ENCODE measurements around the gene ME2.
"Not testable (repeated sequence)": the region's sequence is repeated elsewhere in the genome, so short reads cannot be mapped to it uniquely, and the experiment has no call there.

Gene ME2

GRCh38 chr18:50862401-50862800 is 16.5 kb upstream of the ME2 start:
- DNase-seq: no peak

GRCh38 chr18:50863840-50864375 is 15.0 kb upstream of the ME2 start:
- DNase-seq: no peak

- peak in 1 of 3 experiments; percentile 39 for DNase-seq
Measured at GRCh38 chr18:50866765-50867164, 12.2 kb upstream of the ME2 start.

- DNase-seq: peak; percentile 53 to 62 (median 53)
Measured at GRCh38 chr18:50869150-50869549, 9.8 kb upstream of the ME2 start.

- DNase-seq: no peak
Measured at GRCh38 chr18:50870138-50870845, 8.6 kb upstream of the ME2 start.

- DNase-seq: no peak
Measured at GRCh38 chr18:50871846-50872245, 7.1 kb upstream of the ME2 start.

- DNase-seq: no peak
Measured at GRCh38 chr18:50875966-50876536, 2.9 kb upstream of the ME2 start.

- no peak for DNase-seq
Measured at GRCh38 chr18:50877545-50878265, 1.2 kb upstream of the ME2 start.

GRCh38 chr18:50879302-50880118 is 592 bp downstream of the ME2 start:
- DNase-seq: peak in 2 of 3 experiments; percentile 91 to 95

- no peak for DNase-seq
Measured at GRCh38 chr18:50880119-50880465, 1.2 kb downstream of the ME2 start.

- not testable (repeated sequence) for DNase-seq
Measured at GRCh38 chr18:50880944-50881343, 2.0 kb downstream of the ME2 start.

GRCh38 chr18:50886929-50887328 is 8.0 kb downstream of the ME2 start:
- DNase-seq: no peak

- peak in 1 of 3 experiments; percentile 53 for DNase-seq
Measured at GRCh38 chr18:50895350-50896045, 16.6 kb downstream of the ME2 start.

- no peak for DNase-seq
Measured at GRCh38 chr18:50896093-50896492, 17.2 kb downstream of the ME2 start.

GRCh38 chr18:50898919-50899318 is 20.0 kb downstream of the ME2 start:
- DNase-seq: no peak

GRCh38 chr18:50902797-50903196 is 23.9 kb downstream of the ME2 start:
- peak in 2 of 3 experiments; percentile 25 to 63 for DNase-seq

- DNase-seq: no peak
Measured at GRCh38 chr18:50906843-50907242, 27.9 kb downstream of the ME2 start.

GRCh38 chr18:50909261-50909660 is 30.3 kb downstream of the ME2 start:
- no peak for DNase-seq

GRCh38 chr18:50911006-50911405 is 32.1 kb downstream of the ME2 start:
- no peak for DNase-seq

GRCh38 chr18:50917021-50917420 is 38.1 kb downstream of the ME2 start:
- no peak for DNase-seq

- DNase-seq: no peak
Measured at GRCh38 chr18:50918153-50918552, 39.2 kb downstream of the ME2 start.

GRCh38 chr18:50924372-50924771 is 45.5 kb downstream of the ME2 start:
- no peak for DNase-seq

Data from NCI-H1417 (cell line).